ENCODE measurements around the gene CMTR2. TPM values are rescaled to one million over a fixed set of nuclear protein-coding genes. Genes with fewer than 3 reads are reported as not detected.

Gene CMTR2
- total RNA-seq, 1 experiment from 2014 or later: 15.5 TPM

GRCh38 chr16:71262391-71262790 lies 26.8 kb downstream of the CMTR2 start:
- Histone ChIP-seq H4K91ac (ENCODE audit: insufficient read length, low read depth, low read length) (no peak overlapping the region), H2BK20ac (ENCODE audit: low read depth, low read length, poor library complexity, severe bottlenecking) (no peak overlapping the region), H2BK12ac (ENCODE audit: insufficient read length, low read depth, low read length) (no peak overlapping the region), H3T11ph (ENCODE audit: low read length) (no peak overlapping the region), H3K14ac (ENCODE audit: insufficient read depth, low read length) (no peak overlapping the region), H3K79me1 (ENCODE audit: insufficient read depth, low read depth, low read length, poor library complexity, severe bottlenecking) (no peaks in the 10 kb centered on the region), H3K9me3 (ENCODE audit: control insufficient read depth, low read depth, low read length) (no peaks in the 10 kb centered on the region), H3K9ac (ENCODE audit: extremely low read depth, insufficient read length, low read length) (no peak overlapping the region), H4K8ac (replicated peaks; ENCODE audit: insufficient read length, low read depth, low read length) (no peak overlapping the region), H3K79me2 (ENCODE audit: insufficient read depth, low read length) (no peaks in the 10 kb centered on the region), H3K56ac (ENCODE audit: insufficient read length, low read depth, low read length) (no peak overlapping the region), H2AK5ac (ENCODE audit: insufficient read length, low read length) (no peak overlapping the region), H2AFZ (ENCODE audit: low read length) (no peak overlapping the region), H3K27ac (ENCODE audit: insufficient read length, low read depth, low read length) (no peak overlapping the region), H3K23me2 (ENCODE audit: insufficient read length, low read depth, low read length, poor library complexity, severe bottlenecking) (no peaks in the 10 kb centered on the region), H3K27me3 (ENCODE audit: insufficient read depth, low read length) (no peaks in the 10 kb centered on the region), H3K4ac (ENCODE audit: low read depth, low read length) (no peak overlapping the region), H2BK15ac (ENCODE audit: low read depth, low read length) (no peak overlapping the region), H3K4me1 (ENCODE audit: insufficient read depth, low read length) (no peaks in the 10 kb centered on the region), H3K4me2 (ENCODE audit: insufficient read depth, insufficient read length, low read length) (no peak overlapping the region), H3K18ac (ENCODE audit: insufficient read length, low read depth, low read length) (no peak overlapping the region), H2BK5ac (ENCODE audit: insufficient read length, low read length) (no peak overlapping the region), H4K5ac (ENCODE audit: insufficient read length, low read depth, low read length) (no peak overlapping the region), H2BK120ac (ENCODE audit: low read depth, low read length, poor library complexity, severe bottlenecking) (no peak overlapping the region), H3K23ac (ENCODE audit: insufficient read length, low read depth, low read length) (no peak overlapping the region), H4K20me1 (ENCODE audit: control insufficient read depth, insufficient read depth, insufficient read length) (no peaks in the 10 kb centered on the region)
- DNase-seq: no peak
- Mint-ChIP-seq H3K4me3 (no peak overlapping the region), H3K27me3 (ENCODE audit: low read depth) (no peaks in the 10 kb centered on the region), H3K36me3 (ENCODE audit: insufficient read depth in 1 of 3, low read depth in 3 of 3) (no peaks in the 10 kb centered on the region; a peak in 1 of 7 replicates), H3K4me1 (no peaks in the 10 kb centered on the region; a peak in 1 of 4 replicates), H3K9me3 (no peaks in the 10 kb centered on the region; a peak in 1 of 5 replicates), H3K27ac (no peak overlapping the region)
- no peak for TF ChIP-seq CTCF (conservative IDR thresholded peaks at IDR 0.05)
- no CpG with 5 or more reads among the region's 5 CpGs for WGBS (ENCODE audit: extremely low coverage, insufficient read length, low lambda C conversion rate)

Measured in H9 (cell line).